Coronary artery (tissue), 2 donors: Measurements from ENCODE around the gene ACAD11.
A peak's percentile ranks its signal among the peaks of the same experiment; 100 is the strongest.

ENCODE experiments used
- DNase-seq: peaks from one replicate; pipeline ENCODE4 v3.0.0-alpha.2; 2017; ENCODE audit warnings: low spot score
- H3K27ac ChIP-seq, 2 donors: fragments of 200-600 bp; sonication (generic); one replicate each; pipeline ENCODE4 v1.5.1; 2016 to 2019
- H3K4me3 ChIP-seq: fragments of 200-600 bp; sonication (generic); 2 replicates; pipeline ENCODE4 v1.5.1; 2016; ENCODE audit warnings: mild to moderate bottlenecking, moderate library complexity
- TF ChIP-seq, protein P1 (sequence below): fragments of 200-600 bp; sonication (generic); IDR thresholded peaks from one replicate; pipeline ENCODE4 v1.5.1; 2019; ENCODE audit warnings: antibody characterized with exemption

Gene ACAD11

DNA sequence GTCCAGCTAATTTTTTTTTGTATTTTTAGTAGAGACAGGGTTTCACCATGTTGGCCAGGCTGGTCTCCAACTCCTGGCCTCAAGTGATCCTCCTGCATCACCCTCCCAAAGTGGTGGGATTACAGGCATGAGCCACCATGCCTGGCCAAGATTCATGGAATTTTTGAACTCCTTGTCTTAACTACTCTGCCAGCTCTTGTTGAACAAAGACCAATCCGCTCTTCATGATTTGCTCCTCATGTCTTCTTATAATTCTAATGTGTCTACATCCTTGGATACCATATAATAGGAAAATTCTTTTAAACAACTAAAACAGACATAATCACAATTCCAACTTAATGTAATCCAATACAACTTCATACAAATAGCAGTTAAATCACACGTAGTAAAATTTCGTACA is 21.8 kb upstream of the ACAD11 start:
- DNase-seq, result no peak
- Histone ChIP-seq H3K4me3 (no peak overlapping the region), H3K27ac (no peak overlapping the region)
- TF ChIP-seq, protein P1, sequence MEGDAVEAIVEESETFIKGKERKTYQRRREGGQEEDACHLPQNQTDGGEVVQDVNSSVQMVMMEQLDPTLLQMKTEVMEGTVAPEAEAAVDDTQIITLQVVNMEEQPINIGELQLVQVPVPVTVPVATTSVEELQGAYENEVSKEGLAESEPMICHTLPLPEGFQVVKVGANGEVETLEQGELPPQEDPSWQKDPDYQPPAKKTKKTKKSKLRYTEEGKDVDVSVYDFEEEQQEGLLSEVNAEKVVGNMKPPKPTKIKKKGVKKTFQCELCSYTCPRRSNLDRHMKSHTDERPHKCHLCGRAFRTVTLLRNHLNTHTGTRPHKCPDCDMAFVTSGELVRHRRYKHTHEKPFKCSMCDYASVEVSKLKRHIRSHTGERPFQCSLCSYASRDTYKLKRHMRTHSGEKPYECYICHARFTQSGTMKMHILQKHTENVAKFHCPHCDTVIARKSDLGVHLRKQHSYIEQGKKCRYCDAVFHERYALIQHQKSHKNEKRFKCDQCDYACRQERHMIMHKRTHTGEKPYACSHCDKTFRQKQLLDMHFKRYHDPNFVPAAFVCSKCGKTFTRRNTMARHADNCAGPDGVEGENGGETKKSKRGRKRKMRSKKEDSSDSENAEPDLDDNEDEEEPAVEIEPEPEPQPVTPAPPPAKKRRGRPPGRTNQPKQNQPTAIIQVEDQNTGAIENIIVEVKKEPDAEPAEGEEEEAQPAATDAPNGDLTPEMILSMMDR, result no peak

DNA sequence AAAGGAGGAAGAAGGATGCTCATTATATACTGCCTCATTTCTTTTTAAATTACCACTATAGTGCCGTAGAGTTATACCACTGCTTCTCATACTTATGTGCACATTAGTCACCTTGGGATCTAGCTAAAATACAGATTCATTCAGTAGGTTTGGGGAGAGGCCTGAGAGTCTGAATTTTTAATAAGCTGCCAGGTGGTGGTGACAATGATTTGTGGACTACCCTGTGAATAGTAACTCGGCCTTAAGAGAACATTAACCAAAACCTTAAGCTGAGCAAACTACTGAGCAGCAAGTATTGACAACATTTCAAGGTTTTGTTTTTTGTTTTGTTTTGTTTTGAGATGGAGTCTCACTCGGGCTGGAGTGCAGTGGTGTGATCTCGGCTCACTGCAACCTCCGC is 20.3 kb upstream of the ACAD11 start:
- TF ChIP-seq, protein P1, result no peak
- H3K4me3 ChIP-seq, result no peak overlapping the region
- no peak overlapping the region for H3K27ac ChIP-seq
- DNase-seq, result no peak

GRCh38 chr3:132675408-132675807 is 15.8 kb upstream of the ACAD11 start:
- TF ChIP-seq, protein P1, result no peak
- no peak for DNase-seq
- H3K27ac ChIP-seq, result no peak overlapping the region
- H3K4me3 ChIP-seq, result no peak overlapping the region

DNA sequence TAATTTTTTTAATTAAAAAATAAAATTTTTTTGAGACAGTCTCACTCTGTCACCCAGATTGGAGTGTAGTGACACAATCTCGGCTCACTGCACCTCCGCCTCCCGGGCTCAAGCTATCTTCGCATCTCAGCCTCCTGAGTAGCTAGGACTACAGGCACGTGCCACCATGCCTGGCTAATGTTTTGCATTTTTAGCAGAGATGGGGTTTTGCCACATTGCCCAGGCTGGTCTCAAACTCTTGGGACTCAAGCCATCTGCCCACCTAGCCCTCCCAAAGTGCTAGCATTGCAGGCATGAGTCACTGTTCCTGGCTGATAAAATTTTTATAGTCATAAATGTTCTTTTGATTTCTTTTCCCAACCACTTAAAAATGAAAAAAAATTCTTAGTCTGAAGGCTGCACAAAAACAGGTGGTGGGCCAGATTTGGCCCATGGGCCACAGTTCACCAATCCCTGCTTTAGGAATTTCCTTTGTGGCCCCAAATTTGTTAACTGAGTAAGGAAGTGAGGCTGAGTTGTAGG is 9.7 kb upstream of the ACAD11 start:
- Histone ChIP-seq H3K27ac (no peak overlapping the region), H3K4me3 (no peak overlapping the region)
- TF ChIP-seq, protein P1, result no peak
- DNase-seq, result no peak

- TF ChIP-seq, protein P1, result no peak
- Histone ChIP-seq H3K27ac (no peak overlapping the region), H3K4me3 (no peak overlapping the region)
- no peak for DNase-seq
Observed at GRCh38 chr3:132665230-132665745, 5.7 kb upstream of the ACAD11 start.

DNA sequence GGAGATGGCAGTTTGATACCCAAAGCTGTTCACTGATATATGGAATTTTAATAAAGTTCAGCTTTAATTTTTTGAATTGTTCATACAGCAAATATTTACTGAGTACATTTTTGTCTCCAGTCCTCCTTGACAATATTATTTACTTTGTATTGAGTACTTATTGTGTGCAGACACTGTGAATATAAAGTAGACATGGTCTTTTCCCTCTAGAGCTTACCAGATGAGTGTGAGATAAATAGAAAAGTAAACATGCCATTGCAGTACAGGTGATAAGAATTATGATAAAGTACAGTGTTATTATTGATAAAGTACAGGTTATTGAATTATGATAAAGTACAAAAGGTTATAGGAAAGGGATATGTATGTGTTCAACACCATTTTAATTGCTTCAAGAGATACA is 2.6 kb upstream of the ACAD11 start:
- no peak for DNase-seq
- peak overlapping the region; percentile 91 for H3K4me3 ChIP-seq
- H3K27ac ChIP-seq, result no peak overlapping the region
- TF ChIP-seq, protein P1, result no peak

DNA sequence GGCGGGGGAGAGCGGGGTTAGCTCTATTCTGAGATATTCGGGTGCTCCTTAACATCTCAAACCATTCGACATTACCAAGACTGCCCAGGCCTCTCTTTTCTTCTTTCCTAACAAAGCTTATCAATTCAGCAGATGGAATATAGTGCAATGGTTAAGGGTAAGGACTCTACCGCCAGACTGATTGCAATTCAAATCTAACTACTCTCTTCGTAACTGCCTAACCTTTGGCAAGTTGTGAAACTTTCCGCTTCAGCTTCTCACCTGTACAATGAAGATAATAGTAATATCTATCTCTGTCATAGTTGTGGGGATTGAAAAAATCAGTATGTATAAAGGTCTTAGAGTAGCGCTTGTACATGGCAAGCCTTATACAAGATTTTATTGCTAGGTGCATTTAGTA is 1.5 kb upstream of the ACAD11 start:
- TF ChIP-seq, protein P1, result no peak
- Histone ChIP-seq H3K4me3 (peak overlapping the region; percentile 91), H3K27ac (peak overlapping the region in 1 of 2 donors; percentile 96)
- no peak for DNase-seq
